Epithelial cell of esophagus (primary cell): Measurements from ENCODE around the gene DSG4.

ENCODE experiments used
- DNase-seq: peaks from one replicate; pipeline ENCODE4 v3.0.0; 2010; ENCODE audit warnings: low read depth
- H3K4me3 ChIP-seq: 2 replicates; pipeline ENCODE4 v1.5.1; 2011; ENCODE audit warnings: mild to moderate bottlenecking, low read length, control low read depth
- CTCF ChIP-seq: IDR thresholded peaks from 2 replicates; pipeline ENCODE4 v1.5.1; 2011; ENCODE audit warnings: low read depth, mild to moderate bottlenecking, low read length, control low read depth, inconsistent platforms; ENCODE audit not compliant: insufficient read depth; ENCODE audit errors: missing control alignments

DSG4 gene

GRCh38 chr18:31430554-31430953, 54.0 kb downstream of the DSG4 start:
- H3K4me3 ChIP-seq = no peak overlapping the region
- TF ChIP-seq CTCF = no peak
- DNase-seq = no peak

- H3K4me3 ChIP-seq = no peak overlapping the region
- DNase-seq = no peak
- no peak for TF ChIP-seq CTCF
These were observed 55.7 kb downstream of the DSG4 start for GRCh38 chr18:31432316-31432715.

GRCh38 chr18:31436825-31437224, 60.2 kb downstream of the DSG4 start:
- TF ChIP-seq CTCF = no peak
- H3K4me3 ChIP-seq = no peak overlapping the region
- DNase-seq = peak; percentile 56

GRCh38 chr18:31438402-31438801, 61.8 kb downstream of the DSG4 start:
- no peak for TF ChIP-seq CTCF
- no peak for DNase-seq

GRCh38 chr18:31439807-31440325, 63.3 kb downstream of the DSG4 start:
- TF ChIP-seq CTCF = no peak
- peak; percentile 48 for DNase-seq
- H3K4me3 ChIP-seq = no peak overlapping the region

More at GRCh38 chr18:31438402-31438801, 61.8 kb downstream of the DSG4 start:
- H3K4me3 ChIP-seq = no peak overlapping the region

GRCh38 chr18:31440787-31441186, 64.2 kb downstream of the DSG4 start:
- TF ChIP-seq CTCF = no peak
- no peak overlapping the region for H3K4me3 ChIP-seq
- no peak for DNase-seq

GRCh38 chr18:31441493-31441892, 64.9 kb downstream of the DSG4 start:
- DNase-seq = peak; percentile 52
- TF ChIP-seq CTCF = no peak
- no peak overlapping the region for H3K4me3 ChIP-seq
